GM12874 (cell line): ENCODE data around the gene SLC25A11.

Experiments used
- TF ChIP-seq, protein P1 (sequence below): IDR thresholded peaks from 2 replicates; pipeline ENCODE4 v1.5.1; 2011; ENCODE audit warnings: low read depth, mild to moderate bottlenecking, control low read depth, low read length, moderate library complexity; ENCODE audit not compliant: insufficient read depth

Gene SLC25A11

DNA sequence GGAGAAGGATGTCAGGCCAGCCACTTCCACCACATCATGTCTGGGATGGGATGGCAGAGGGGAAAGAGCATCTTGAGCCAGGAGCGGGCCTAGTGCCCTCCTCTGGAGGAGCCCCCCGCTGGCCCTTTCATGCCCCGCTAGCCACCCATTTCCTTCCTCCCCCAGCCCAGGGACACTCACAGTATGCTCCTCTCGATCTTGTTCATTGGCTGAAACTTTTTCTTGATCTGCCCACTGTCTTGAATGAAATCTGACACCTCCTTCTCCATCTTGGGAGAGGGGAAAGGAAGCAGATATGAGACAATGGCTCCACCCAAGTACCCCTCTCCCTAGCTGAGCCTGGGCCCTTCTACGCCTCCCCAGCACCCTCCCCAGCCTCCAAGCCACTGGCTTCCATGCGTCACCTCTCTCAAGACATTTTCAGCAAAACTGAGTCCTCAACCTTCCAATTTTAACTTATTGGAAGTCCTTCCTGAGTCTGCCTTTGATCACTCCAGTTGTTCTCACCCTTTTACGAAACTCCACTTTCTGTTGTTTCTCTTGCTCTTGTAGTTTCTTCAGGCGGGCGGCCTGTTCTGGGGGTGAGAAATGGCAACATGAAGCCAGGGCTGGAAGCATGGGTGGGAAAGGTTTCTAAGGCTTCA is 20.6 kb upstream of the SLC25A11 start:
- TF ChIP-seq, protein P1, sequence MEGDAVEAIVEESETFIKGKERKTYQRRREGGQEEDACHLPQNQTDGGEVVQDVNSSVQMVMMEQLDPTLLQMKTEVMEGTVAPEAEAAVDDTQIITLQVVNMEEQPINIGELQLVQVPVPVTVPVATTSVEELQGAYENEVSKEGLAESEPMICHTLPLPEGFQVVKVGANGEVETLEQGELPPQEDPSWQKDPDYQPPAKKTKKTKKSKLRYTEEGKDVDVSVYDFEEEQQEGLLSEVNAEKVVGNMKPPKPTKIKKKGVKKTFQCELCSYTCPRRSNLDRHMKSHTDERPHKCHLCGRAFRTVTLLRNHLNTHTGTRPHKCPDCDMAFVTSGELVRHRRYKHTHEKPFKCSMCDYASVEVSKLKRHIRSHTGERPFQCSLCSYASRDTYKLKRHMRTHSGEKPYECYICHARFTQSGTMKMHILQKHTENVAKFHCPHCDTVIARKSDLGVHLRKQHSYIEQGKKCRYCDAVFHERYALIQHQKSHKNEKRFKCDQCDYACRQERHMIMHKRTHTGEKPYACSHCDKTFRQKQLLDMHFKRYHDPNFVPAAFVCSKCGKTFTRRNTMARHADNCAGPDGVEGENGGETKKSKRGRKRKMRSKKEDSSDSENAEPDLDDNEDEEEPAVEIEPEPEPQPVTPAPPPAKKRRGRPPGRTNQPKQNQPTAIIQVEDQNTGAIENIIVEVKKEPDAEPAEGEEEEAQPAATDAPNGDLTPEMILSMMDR = no peak

DNA sequence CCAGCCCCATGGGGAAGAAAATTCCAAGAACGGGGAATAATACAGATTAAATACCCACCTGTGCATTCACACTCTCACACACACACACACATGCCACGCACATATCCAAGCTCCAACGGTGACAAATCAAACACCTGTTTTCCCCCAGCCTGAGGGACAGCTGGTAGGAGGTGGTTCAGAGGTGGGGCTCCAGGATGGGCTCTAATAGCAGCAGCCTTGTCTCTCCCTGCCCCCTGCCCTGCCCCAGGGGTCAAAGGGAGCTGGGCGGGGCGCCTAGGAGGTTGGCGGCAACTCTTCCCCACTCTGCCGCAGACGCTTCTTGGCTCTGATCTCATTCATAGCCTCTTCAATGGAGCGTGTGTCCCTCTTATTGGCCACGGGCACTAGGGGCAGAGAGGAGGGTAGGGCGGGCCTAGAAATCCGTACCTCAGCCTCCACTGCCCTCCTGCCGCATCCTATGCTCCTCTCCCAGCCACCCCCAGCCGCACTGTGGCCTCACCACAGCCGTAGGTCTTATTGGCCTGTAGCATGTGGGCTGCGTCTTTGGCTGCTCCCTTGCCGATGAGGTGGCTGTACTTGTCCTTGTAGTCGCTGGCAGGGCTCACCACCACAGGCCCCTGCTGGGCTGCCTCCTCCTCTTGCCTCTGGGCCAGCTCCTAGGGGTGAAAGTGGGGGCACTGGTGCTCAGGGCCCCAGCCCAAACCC is 19.6 kb upstream of the SLC25A11 start:
- TF ChIP-seq, protein P1 = no peak

DNA sequence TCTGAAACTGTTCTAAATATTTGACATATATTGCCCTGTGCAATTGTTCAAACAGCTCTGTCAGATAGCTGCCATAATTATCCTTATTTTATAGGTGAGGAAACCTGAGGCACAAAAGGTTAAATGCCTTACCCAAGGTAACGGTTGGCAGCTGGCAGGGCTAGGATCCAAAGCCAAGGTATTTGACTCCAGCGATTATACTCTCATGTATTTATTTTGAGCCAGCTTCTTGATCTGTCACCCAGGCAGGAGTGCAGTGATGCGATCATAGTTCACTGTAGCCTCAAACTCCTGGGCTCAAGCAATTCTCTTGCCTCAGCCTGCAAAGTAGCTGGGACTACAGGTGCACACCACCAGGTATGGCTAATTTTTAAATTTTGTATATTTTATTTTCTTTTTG is 18.3 kb upstream of the SLC25A11 start:
- TF ChIP-seq, protein P1 = no peak

DNA sequence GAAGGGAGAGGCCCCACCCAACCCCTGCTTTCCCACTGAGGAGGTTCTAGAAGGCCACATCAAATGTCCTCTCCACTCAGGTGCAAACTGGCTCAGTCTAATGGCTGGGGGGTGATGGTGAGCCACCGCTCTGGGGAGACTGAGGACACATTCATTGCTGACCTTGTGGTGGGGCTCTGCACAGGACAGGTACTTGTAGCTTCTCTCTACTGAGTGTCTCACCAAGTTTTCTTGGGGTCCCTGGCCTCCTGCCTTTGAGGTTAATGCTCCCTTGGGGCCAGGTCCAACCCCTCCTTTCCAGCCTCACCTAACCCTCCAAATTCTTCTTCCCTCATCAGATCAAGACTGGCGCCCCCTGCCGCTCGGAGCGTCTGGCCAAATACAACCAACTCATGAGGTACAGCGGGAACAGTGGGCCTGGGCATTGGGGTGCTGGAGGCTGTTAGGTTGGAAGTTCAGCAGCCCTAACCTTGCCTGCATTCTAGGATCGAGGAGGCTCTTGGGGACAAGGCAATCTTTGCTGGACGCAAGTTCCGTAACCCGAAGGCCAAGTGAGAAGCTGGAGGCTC is 16.7 kb upstream of the SLC25A11 start:
- TF ChIP-seq, protein P1 = no peak

DNA sequence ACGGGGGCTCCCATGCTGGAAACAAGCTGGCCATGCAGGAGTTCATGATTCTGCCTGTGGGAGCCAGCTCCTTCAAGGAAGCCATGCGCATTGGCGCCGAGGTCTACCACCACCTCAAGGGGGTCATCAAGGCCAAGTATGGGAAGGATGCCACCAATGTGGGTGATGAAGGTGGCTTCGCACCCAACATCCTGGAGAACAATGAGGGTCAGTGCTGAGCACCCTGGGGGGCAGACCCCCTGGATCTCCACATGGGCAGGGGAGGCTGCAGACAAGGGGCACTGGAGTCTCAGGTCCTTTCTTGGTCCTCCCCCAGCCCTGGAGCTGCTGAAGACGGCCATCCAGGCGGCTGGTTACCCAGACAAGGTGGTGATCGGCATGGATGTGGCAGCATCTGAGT is 15.2 kb upstream of the SLC25A11 start:
- TF ChIP-seq, protein P1 = no peak

DNA sequence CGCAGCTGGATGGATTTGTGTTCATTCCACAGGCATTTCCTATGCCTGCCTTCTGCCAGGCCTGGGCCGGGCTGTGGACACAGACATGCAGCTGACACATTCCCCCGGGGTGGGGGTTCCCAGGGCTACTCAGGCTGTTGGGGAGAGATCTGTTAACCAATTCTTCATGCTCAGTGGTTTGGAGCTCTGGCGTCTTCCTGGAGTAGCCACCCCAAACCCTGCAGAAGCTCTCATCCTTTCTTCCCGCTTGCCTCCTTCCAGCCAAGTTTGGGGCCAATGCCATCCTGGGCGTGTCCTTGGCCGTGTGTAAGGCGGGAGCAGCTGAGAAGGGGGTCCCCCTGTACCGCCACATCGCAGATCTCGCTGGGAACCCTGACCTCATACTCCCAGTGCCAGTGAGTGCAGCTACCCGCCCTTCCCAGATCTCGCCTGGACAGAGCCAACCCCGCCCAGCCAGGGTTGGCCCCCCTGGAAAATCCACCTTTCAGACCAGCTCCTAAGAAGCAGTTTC is 13.7 kb upstream of the SLC25A11 start:
- TF ChIP-seq, protein P1 = no peak

DNA sequence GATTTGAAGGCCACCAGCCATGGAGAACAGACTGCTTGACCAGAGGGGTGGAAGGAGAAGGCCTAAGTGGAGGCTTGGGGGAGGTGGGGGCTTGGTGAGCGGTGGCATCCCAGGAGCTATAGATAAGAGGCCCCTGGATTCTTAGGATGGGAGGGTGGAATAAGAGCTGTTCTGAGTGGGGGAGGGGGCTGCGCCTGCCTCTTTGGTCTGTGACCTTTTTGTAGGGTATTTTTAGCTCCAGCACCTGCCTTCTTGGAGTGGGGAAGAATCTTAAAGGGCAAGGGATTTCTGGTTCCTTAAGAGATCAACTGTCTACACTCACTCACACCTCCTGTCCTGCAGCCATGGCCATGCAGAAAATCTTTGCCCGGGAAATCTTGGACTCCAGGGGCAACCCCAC is 11.6 kb upstream of the SLC25A11 start:
- TF ChIP-seq, protein P1 = no peak
